PC-9 (cell line): Measurements from ENCODE around the gene TRIM69.

Source experiments
- CTCF ChIP-seq: fragments of 200-600 bp; sonication (generic); conservative IDR thresholded peaks from 2 replicates; pipeline ENCODE4 v1.6.1; 2017; ENCODE audit warnings: mixed run types, antibody characterized with exemption, mild to moderate bottlenecking, moderate library complexity
- EZH2 ChIP-seq: fragments of 200-600 bp; sonication (generic); IDR thresholded peaks from 2 replicates; pipeline ENCODE4 v1.8.0; 2017; ENCODE audit warnings: antibody characterized with exemption, low read depth

GRCh38 chr15:44695294-44695693 lies 41.0 kb upstream of the TRIM69 start:
- TF ChIP-seq CTCF (no peak), EZH2 (no peak)
